AG09319 (cell line): ENCODE measurements around the gene ZNF790.

Experiments used
- DNase-seq: peaks from one replicate; pipeline ENCODE4 v3.0.0-alpha.2; 2010; ENCODE audit warnings: low read depth; ENCODE audit errors: extremely low read depth
- TF ChIP-seq, protein P1 (sequence below): IDR thresholded peaks from 2 replicates; pipeline ENCODE4 v1.5.1; 2011; ENCODE audit warnings: low read depth, mild to moderate bottlenecking, inconsistent platforms, low read length, moderate library complexity

ZNF790 gene

DNA sequence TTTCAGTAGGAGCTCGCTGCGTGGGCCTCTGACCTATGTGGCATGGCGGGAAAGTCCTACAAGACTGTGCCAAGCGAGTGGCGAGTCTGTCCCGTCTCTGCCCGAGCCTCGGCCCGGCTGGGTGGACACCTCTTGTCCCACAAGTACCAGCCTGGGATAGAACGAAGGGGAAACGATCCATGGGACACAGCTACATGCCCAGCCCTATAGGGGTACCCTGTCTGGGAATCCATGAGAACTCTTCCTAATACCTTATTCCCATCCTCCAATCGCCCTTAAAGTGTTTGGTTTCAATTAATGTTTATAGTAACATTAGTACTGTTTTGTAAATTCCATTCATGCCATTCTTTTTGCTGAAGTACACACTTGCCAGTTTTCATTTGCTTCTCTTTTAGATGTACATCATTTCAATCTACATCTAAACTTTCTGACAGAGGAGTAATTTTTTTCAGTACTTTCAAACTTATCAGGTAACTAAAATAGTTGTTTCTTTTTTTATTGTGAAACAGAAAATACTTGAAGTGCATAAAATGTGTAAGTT lies 667 bp upstream of the ZNF790 start:
- no peak for DNase-seq
- TF ChIP-seq, protein P1, sequence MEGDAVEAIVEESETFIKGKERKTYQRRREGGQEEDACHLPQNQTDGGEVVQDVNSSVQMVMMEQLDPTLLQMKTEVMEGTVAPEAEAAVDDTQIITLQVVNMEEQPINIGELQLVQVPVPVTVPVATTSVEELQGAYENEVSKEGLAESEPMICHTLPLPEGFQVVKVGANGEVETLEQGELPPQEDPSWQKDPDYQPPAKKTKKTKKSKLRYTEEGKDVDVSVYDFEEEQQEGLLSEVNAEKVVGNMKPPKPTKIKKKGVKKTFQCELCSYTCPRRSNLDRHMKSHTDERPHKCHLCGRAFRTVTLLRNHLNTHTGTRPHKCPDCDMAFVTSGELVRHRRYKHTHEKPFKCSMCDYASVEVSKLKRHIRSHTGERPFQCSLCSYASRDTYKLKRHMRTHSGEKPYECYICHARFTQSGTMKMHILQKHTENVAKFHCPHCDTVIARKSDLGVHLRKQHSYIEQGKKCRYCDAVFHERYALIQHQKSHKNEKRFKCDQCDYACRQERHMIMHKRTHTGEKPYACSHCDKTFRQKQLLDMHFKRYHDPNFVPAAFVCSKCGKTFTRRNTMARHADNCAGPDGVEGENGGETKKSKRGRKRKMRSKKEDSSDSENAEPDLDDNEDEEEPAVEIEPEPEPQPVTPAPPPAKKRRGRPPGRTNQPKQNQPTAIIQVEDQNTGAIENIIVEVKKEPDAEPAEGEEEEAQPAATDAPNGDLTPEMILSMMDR = no peak

DNA sequence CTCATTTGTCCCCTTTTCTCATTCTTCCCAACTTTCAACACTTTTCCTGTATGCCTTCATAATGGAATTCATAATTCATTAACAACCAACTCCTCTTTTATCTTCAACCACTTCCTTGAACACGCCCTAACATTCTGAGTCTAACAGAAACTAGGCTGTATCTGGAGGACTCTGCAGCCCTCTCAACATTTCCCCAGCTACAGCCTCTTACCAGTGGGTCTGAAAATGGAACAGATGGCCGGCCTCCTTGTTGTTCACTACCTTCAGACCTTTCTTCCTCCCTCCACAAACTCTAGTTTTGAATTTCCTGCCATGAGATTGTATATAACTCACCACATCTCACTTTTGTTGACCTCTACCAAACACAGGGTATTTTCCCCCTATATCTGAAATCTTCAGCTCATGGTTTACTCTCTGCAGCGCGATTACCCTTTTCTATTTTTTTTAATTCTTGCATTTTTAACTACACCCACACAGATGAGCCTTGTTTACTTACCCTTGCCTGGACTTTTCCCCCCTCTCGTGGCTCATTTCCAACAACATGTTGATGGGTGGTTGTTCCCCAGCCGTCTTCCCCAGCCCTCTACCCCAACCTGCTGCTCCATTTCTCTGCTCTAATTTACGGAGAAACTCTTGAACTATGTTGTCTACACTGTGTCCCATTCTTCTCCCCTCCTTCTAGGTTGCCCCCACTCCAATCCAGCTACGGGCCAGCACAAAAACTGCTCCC lies 846 bp downstream of the ZNF790 start:
- DNase-seq = no peak

DNA sequence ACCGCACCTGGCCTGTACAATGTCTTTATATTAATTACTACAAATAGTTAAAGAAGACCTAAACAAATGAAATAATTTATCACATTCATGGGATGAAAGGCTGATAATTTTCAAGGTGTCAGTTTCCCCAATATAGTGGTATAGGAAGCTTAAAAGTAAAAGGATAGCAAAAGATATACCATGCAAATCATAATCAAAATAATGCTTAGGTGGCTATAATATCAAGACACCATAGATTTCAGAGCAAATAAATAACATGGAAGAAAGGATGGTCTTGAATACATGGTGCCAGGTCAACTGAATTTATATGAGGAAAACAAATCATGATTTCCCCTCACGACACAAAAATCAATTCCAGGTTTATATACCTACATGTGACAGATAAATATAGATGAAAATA lies 4.8 kb downstream of the ZNF790 start:
- TF ChIP-seq, protein P1 = no peak
- no peak for DNase-seq

More for the DNA sequence above, 846 bp downstream of the ZNF790 start:
- TF ChIP-seq, protein P1 = no peak

DNA sequence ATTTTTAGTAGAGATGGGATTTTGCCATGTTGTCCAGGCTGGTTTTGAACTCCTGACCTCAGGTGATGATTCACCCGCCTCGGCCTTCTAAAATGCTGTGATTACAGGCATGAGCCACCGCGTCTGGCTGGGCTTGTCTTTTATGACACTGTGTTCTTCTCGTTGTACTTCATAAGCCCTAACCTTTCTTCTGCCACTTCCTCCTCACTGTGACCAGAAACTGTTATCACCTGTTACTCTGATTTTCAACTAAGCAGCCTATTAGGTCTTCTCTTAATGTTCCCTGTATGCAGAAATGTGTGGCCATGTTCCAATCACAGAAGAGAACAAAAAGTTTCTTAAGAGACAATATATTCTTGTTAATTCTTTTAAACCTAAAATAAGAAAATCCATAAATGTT lies 16.4 kb downstream of the ZNF790 start:
- TF ChIP-seq, protein P1 = no peak
- DNase-seq = no peak

DNA sequence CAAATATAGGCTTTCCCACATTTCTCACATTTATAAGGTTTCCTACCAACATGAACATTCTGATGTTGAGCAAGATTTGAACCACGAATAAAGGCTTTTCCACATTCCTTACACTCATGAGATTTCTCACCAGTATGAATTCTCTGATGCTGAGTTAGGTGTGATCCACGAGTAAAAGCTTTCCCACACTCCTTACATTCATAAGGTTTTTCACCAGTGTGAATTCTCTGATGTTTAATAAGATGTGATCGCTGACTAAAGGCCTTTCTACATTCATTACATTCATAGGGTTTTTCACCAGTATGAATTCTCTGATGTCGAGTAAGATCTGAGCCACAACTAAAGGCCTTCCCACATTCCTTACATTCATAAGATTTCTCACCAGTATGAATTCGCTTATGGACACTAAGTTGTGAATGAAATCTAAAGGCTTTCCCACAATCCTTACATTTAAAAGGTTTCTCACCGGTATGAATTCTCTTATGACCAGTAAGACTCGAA lies 19.0 kb downstream of the ZNF790 start:
- no peak for DNase-seq
- TF ChIP-seq, protein P1 = no peak

DNA sequence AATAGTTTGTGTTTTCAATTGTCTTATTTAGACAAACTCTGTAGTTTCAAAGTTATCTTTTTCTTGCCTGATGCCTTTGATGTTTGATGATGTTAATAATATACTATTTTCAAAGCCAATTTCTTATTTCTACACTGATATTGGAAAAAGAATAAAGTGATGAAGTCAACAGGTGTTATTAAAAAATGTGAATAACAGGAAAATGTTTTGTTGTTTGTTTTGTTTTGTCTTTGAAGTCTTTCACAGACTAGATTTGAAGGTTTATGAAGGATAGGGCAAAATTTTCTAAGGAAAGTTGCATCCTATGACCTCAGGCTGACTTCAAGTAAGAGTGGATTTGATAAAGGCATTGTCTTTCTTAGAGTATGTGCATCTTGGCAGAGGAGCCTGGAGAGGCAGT lies 31.2 kb downstream of the ZNF790 start:
- DNase-seq = no peak
- TF ChIP-seq, protein P1 = no peak

DNA sequence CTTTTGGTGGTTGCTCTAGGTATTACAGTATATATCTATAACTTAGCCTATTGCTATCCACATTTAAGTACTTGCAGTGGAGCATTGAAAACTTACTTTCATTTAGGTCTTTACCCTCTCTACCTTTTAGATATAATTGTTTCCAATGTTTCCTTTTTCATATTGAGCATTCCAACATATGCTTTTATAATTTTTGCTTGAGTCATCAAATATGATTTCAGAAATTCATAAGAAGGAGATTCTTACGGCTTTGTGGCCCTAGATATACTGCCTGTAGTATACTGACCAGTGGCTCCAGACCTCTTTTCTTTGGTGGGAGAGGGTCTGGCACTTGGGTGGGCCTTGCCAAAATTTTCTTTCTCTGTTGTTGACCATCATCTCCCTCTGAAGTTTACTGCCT lies 32.8 kb downstream of the ZNF790 start:
- no peak for DNase-seq
- TF ChIP-seq, protein P1 = no peak
